ENCODE measurements around the gene LCN10. TPM values are rescaled to one million over a fixed set of nuclear protein-coding genes. Genes with fewer than 3 reads are reported as not detected.

The LCN10 gene
- total and polyA plus RNA-seq, 2 of the 13 experiments (the other 11 are each of a cell fraction or from before 2014, with no cell fraction given), result 0.53 to 0.61 TPM

DNA sequence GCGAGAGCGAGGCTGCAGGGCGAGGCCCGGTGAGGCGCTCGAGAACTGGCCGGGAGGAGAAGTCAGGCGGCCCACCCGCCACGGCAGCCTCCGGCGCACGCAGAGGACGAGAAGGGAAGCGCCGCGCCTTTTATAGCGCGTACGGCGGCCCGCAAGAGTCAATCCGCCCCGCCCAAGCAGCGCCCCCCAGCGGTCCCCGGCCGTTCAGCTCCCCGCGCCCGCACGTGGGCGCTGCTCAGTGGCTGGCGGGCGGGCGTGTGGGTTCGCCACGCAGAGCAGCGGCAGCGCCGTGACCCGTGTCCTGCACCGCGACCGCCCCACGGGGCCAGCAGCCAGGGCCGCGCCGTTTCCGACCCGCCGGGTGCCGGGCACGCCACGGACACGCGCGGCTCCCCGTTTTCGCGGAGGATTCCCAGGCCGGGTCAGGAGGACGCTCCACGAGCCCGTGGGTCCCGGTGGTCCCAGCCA lies 14.6 kb downstream of the LCN10 start (continued):
- TF ChIP-seq, protein P1, sequence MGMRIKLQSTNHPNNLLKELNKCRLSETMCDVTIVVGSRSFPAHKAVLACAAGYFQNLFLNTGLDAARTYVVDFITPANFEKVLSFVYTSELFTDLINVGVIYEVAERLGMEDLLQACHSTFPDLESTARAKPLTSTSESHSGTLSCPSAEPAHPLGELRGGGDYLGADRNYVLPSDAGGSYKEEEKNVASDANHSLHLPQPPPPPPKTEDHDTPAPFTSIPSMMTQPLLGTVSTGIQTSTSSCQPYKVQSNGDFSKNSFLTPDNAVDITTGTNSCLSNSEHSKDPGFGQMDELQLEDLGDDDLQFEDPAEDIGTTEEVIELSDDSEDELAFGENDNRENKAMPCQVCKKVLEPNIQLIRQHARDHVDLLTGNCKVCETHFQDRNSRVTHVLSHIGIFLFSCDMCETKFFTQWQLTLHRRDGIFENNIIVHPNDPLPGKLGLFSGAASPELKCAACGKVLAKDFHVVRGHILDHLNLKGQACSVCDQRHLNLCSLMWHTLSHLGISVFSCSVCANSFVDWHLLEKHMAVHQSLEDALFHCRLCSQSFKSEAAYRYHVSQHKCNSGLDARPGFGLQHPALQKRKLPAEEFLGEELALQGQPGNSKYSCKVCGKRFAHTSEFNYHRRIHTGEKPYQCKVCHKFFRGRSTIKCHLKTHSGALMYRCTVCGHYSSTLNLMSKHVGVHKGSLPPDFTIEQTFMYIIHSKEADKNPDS (CRISPR knock-in tag; IDR thresholded peaks at IDR 0.05), result no peak
- TF ChIP-seq NAIF1 (CRISPR knock-in tag; IDR thresholded peaks at IDR 0.05; ENCODE audit: borderline replicate concordance) (no peak; the same call in 1 of the 2 replicates), SATB2 (CRISPR knock-in tag; IDR thresholded peaks at IDR 0.05) (peak; percentile 81; the same call in 1 of the 2 replicates), NFKBIZ (CRISPR knock-in tag; IDR thresholded peaks at IDR 0.05) (no peak), ZNF644 (CRISPR knock-in tag; IDR thresholded peaks at IDR 0.05; ENCODE audit: low read depth) (no peak), SP5 (CRISPR knock-in tag; IDR thresholded peaks at IDR 0.05; ENCODE audit: borderline replicate concordance, low read depth) (peak; percentile 59; the same call in 1 of the 2 replicates), HDAC2 (CRISPR knock-in tag; IDR thresholded peaks at IDR 0.05) (0 out of 2 replicates have a peak, but pooled peaks have one; percentile 29), XBP1 (CRISPR knock-in tag; IDR thresholded peaks at IDR 0.05) (peak; percentile 31; the same call in 1 of the 2 replicates), ZNF589 (CRISPR knock-in tag; conservative IDR thresholded peaks at IDR 0.05) (0 out of 2 replicates have a peak, but pooled peaks have one; percentile 36), FOXA1 (IDR thresholded peaks at IDR 0.05) (no peak), FOXA1 (CRISPR knock-in tag; IDR thresholded peaks at IDR 0.05) (peak; percentile 33; the same call in 1 of the 2 replicates), CC2D1A (CRISPR knock-in tag; IDR thresholded peaks at IDR 0.05) (no peak), ZNF251 (CRISPR knock-in tag; IDR thresholded peaks at IDR 0.05) (no peak), HOXD1 (CRISPR knock-in tag; IDR thresholded peaks at IDR 0.05) (peak; percentile 89), ZNF143 (CRISPR knock-in tag; IDR thresholded peaks at IDR 0.05) (no peak), HOXA3 (CRISPR knock-in tag; IDR thresholded peaks at IDR 0.05) (peak; percentile 91), GABPB1 (CRISPR knock-in tag; IDR thresholded peaks at IDR 0.05) (peak; percentile 84), NR2F2 (IDR thresholded peaks at IDR 0.05; ENCODE audit: borderline replicate concordance, low read depth) (no peak; the same call in 1 of the 2 replicates)
- TF ChIP-seq, protein P2, sequence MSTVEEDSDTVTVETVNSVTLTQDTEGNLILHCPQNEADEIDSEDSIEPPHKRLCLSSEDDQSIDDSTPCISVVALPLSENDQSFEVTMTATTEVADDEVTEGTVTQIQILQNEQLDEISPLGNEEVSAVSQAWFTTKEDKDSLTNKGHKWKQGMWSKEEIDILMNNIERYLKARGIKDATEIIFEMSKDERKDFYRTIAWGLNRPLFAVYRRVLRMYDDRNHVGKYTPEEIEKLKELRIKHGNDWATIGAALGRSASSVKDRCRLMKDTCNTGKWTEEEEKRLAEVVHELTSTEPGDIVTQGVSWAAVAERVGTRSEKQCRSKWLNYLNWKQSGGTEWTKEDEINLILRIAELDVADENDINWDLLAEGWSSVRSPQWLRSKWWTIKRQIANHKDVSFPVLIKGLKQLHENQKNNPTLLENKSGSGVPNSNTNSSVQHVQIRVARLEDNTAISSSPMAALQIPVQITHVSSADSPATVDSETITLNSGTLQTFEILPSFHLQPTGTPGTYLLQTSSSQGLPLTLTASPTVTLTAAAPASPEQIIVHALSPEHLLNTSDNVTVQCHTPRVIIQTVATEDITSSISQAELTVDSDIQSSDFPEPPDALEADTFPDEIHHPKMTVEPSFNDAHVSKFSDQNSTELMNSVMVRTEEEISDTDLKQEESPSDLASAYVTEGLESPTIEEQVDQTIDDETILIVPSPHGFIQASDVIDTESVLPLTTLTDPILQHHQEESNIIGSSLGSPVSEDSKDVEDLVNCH (CRISPR knock-in tag; IDR thresholded peaks at IDR 0.05), result no peak
- TF ChIP-seq, protein P3, sequence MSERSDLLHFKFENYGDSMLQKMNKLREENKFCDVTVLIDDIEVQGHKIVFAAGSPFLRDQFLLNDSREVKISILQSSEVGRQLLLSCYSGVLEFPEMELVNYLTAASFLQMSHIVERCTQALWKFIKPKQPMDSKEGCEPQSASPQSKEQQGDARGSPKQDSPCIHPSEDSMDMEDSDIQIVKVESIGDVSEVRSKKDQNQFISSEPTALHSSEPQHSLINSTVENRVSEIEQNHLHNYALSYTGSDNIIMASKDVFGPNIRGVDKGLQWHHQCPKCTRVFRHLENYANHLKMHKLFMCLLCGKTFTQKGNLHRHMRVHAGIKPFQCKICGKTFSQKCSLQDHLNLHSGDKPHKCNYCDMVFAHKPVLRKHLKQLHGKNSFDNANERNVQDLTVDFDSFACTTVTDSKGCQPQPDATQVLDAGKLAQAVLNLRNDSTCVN (CRISPR knock-in tag; IDR thresholded peaks at IDR 0.05; ENCODE audit: borderline replicate concordance), result peak; percentile 83
- TF ChIP-seq, protein P4, sequence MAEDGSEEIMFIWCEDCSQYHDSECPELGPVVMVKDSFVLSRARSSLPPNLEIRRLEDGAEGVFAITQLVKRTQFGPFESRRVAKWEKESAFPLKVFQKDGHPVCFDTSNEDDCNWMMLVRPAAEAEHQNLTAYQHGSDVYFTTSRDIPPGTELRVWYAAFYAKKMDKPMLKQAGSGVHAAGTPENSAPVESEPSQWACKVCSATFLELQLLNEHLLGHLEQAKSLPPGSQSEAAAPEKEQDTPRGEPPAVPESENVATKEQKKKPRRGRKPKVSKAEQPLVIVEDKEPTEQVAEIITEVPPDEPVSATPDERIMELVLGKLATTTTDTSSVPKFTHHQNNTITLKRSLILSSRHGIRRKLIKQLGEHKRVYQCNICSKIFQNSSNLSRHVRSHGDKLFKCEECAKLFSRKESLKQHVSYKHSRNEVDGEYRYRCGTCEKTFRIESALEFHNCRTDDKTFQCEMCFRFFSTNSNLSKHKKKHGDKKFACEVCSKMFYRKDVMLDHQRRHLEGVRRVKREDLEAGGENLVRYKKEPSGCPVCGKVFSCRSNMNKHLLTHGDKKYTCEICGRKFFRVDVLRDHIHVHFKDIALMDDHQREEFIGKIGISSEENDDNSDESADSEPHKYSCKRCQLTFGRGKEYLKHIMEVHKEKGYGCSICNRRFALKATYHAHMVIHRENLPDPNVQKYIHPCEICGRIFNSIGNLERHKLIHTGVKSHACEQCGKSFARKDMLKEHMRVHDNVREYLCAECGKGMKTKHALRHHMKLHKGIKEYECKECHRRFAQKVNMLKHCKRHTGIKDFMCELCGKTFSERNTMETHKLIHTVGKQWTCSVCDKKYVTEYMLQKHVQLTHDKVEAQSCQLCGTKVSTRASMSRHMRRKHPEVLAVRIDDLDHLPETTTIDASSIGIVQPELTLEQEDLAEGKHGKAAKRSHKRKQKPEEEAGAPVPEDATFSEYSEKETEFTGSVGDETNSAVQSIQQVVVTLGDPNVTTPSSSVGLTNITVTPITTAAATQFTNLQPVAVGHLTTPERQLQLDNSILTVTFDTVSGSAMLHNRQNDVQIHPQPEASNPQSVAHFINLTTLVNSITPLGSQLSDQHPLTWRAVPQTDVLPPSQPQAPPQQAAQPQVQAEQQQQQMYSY (CRISPR knock-in tag; IDR thresholded peaks at IDR 0.05), result no peak
